Stimulated activated CD4-positive, alpha-beta T cell treated with anti-CD3 and anti-CD28 coated beads, Interleukin-12 subunit alpha, Interleukin-12 subunit beta, amount 100 ng/mL, for 24 hours (primary cell): Measurements from ENCODE around the gene ME2.
A peak's percentile ranks its signal among the peaks of the same experiment; 100 is the strongest.
"Not testable (repeated sequence)": the region's sequence is repeated elsewhere in the genome, so short reads cannot be mapped to it uniquely, and the experiment has no call there.

Experiments
- DNase-seq, 2 experiments: peaks; one replicate each; pipeline ENCODE4 v3.0.0-alpha.2; 2020; ENCODE audit warnings: low read depth in 2 of 2

The ME2 gene

GRCh38 chr18:50878345-50879301, at the start of gene ME2:
Gene ME2, plus strand, starts transcription at chr18:50879118. Its CDS starts 16,703 bp downstream, at chr18:50895821.
- DNase-seq: peak; percentile 87 to 88

GRCh38 chr18:50829644-50830043, 49.3 kb upstream of the ME2 start:
- no peak for DNase-seq

- DNase-seq: no peak
Measured at GRCh38 chr18:50830544-50830943, 48.4 kb upstream of the ME2 start.

- no peak for DNase-seq
Measured at GRCh38 chr18:50832754-50833153, 46.2 kb upstream of the ME2 start.

GRCh38 chr18:50833496-50833895, 45.4 kb upstream of the ME2 start:
- not testable (repeated sequence) for DNase-seq

- no peak for DNase-seq
Measured at GRCh38 chr18:50836521-50836957, 42.4 kb upstream of the ME2 start.

- no peak for DNase-seq
Measured at GRCh38 chr18:50839341-50839740, 39.6 kb upstream of the ME2 start.

GRCh38 chr18:50839996-50840395, 38.9 kb upstream of the ME2 start:
- no peak for DNase-seq

GRCh38 chr18:50842846-50843245, 36.1 kb upstream of the ME2 start:
- DNase-seq: no peak

GRCh38 chr18:50844554-50844953, 34.4 kb upstream of the ME2 start:
- no peak for DNase-seq

- no peak for DNase-seq
Measured at GRCh38 chr18:50844960-50845359, 34.0 kb upstream of the ME2 start.

GRCh38 chr18:50847192-50847591, 31.7 kb upstream of the ME2 start:
- DNase-seq: no peak

- DNase-seq: no peak
Measured at GRCh38 chr18:50848061-50848551, 30.8 kb upstream of the ME2 start.

GRCh38 chr18:50848991-50849390, 29.9 kb upstream of the ME2 start:
- DNase-seq: no peak

- no peak for DNase-seq
Measured at GRCh38 chr18:50849419-50849821, 29.5 kb upstream of the ME2 start.

GRCh38 chr18:50850307-50851065, 28.4 kb upstream of the ME2 start:
- no peak for DNase-seq

GRCh38 chr18:50853863-50854271, 25.1 kb upstream of the ME2 start:
- no peak for DNase-seq

- no peak for DNase-seq
Measured at GRCh38 chr18:50855976-50856757, 22.8 kb upstream of the ME2 start.

GRCh38 chr18:50857166-50857565, 21.8 kb upstream of the ME2 start:
- not testable (repeated sequence) for DNase-seq

- DNase-seq: no peak
Measured at GRCh38 chr18:50857694-50858093, 21.2 kb upstream of the ME2 start.

- no peak for DNase-seq
Measured at GRCh38 chr18:50859793-50860555, 18.9 kb upstream of the ME2 start.
